GM18502 (cell line): Measurements from ENCODE around the gene CREB3L2.
A peak's percentile ranks its signal among the peaks of the same experiment; 100 is the strongest.
"Not testable (repeated sequence)": the region's sequence is repeated elsewhere in the genome, so short reads cannot be mapped to it uniquely, and the experiment has no call there.

Experiments used
- ATAC-seq: cut with Tn5 transposase; IDR thresholded peaks from one replicate; pipeline ENCODE4 v1.9.1; 2021; ENCODE audit warnings: mild to moderate bottlenecking; ENCODE audit not compliant: unreplicated experiment, poor library complexity

The CREB3L2 gene

DNA sequence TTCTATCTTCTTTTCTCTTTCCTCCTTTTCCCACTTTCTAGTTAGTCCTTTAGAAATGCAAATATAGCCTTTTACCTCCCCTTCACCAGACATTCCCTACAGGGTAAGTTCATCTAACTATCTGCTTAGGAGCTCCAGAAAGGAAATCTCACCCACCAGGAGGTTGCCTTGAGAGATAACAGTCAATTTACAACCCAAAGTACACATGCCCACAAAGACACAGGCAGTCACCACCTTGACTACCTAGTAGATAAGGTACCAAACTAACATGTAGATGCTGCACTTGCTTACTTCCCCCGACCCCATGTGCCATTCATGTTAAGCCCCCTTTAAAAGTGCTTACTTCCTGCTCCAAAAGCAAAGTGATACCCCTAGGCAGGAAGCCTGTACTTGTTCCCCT, 12.8 kb upstream of the CREB3L2 start:
- ATAC-seq = no peak

DNA sequence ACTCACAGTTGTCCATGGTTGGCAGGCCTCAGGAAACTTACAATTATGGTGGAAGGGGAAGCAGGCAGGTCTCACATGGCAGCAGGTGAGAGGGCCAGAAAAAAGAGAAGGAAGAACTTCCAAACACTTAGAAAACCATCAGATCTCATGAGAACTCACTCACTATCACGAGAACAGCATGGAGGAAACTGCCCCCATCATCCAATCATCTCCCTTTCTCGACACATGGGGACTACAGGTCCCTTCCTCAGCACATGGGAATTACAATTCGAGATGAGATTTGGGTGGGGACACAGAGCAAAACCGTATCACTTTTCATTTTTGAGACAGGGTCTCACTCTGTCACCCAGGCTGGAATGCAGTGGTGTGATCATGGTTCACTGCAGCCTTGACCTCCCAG, 12.3 kb upstream of the CREB3L2 start:
- ATAC-seq = not testable (repeated sequence)

DNA sequence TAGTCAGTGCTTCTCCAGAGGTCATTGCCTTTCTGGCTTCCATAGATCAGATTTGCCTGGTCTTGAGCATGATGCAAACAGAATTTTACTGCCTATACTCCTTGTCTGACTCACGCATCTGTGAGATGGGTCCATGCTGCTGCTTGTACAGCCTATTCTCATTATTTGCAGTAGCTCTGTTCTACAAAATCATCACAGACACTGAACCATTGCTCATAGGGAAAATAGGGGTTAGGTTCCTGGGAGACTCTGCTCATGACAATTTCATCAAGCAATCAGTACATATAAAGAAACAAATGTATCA, 7.4 kb upstream of the CREB3L2 start:
- no peak for ATAC-seq

DNA sequence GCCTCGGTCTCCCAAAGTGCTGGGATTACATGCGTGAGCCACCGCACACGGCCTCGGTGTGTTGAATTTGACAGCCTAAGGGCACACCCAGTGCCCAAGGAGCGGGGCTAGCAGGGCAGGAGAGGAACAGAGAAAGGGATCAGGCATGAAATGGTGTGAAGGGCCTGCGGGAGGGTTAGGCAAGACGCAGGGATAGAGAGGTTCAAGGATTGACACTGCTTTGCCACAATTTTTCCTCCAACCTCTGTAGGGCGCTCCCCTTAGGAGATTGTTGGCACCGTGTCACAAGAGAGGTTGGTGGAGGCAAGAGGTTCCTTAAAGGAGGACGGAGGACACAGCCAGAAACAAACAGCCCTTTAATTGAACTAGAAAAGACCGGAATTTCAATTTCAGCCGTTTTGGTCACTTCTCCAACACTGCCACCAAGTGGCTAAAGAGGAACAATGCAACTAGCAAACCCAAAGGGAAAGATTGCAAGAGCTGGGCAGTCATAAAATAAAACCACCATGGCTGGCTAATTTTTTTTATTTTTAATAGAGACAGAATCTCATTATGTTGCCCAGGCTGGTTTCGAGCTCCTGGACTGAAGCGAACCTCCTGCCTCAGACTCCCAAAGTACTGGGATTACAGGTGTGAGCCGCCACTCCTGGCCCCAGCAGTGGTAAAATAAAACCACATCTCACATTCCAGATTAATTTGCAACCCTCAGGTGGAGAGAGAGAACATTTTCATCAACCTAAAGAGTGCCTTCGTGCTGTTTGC, 6.9 kb upstream of the CREB3L2 start:
- peak; percentile 69 for ATAC-seq

DNA sequence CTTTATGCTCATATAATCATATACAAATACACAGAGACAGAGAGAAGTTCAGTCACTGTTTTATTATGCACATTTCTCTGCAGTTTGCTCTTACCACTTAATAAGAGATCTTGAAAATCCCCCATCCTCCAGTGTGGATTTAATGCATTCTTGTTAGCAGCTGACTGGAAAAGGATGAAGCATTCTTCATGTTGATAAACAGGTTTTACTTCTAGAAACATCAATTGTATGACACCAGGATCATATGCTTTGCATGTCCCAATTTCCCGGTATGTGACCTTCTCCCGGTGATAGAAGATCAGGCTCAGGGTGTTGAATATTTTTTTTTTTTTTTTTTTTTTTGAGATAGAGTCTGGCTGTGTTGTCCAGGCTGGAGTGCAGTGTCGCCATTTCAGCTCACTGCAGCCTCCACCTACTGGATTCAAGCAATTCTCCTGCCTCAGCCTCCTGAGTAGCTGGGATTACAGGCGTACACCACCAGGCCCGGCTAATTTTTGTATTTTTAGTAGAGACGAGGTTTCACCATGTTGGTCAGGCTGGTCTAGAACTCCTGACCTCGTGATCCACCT, 6.2 kb upstream of the CREB3L2 start:
- no peak for ATAC-seq

DNA sequence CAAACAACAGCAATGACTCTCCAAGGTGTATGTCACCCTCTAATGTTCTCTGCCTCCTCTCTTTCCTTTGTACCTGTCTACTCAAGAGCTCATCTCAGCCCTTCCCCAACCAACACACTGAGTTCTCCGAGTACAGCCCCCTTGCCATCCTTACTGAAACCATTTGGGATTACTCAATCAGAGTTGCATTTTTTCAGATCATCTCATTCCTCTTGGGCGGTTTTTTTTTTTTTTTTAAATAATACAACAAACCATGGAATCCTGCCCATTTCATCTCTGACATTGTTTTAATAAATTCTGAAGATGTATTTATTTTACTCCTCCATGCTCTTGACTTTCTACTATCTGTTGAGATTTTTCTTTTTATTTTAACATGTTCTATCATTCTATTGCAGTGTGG, 4.2 kb upstream of the CREB3L2 start:
- ATAC-seq = no peak

DNA sequence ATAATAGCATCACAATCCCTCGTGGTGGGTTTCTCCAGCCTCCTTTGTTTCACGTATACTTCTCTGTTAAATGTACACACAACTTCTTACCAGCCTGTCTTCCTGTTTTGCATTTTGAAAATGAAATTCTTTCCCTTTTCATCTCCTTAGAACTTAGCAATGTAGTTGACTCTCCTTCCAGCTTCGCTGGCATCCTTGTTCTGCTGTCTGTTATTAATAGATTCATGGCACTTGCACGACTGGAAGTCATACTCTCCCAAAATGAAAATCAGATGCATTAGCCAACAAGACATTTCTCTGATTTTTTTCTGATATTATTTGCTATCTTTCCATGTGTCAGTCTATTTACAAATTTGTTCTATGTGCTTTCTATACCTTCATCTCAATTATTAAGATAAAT, 3.0 kb upstream of the CREB3L2 start:
- no peak for ATAC-seq

DNA sequence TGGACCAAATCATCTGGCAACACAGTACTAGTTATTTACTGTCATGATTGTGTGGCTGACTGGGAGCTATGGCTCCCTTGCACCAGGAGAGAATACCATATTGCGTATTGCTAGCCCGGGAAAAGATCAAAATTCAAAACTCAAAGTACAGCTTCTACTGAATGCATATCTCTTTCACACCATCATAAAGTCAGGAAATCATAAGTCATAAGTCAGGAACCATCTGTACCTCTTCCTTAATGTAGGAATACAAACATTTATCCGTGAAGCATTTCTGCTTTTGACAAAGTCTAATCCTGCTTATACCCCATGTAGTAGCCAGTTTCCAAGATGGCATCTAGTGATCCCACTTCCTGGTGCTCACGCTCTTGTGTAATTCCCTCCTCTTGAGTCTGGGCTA, 2.2 kb upstream of the CREB3L2 start:
- no peak for ATAC-seq

DNA sequence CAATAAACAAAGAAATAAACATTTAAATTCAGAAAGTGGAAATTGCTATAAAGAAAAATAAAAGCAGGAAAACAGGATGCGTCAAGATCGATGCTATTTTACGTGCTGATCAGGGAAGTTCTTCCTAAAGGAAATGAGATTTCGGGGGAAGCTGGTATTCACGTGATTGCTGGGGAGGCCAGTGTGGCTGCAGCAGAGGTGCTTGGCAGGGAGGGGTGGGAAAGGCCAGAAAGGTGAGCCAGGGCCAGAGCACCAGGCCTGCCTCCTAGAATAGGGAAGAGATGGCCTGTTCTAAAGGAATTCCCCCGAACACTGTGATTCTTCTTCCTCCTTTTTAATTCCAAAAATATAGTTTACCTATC, 923 bp upstream of the CREB3L2 start:
- no peak for ATAC-seq

DNA sequence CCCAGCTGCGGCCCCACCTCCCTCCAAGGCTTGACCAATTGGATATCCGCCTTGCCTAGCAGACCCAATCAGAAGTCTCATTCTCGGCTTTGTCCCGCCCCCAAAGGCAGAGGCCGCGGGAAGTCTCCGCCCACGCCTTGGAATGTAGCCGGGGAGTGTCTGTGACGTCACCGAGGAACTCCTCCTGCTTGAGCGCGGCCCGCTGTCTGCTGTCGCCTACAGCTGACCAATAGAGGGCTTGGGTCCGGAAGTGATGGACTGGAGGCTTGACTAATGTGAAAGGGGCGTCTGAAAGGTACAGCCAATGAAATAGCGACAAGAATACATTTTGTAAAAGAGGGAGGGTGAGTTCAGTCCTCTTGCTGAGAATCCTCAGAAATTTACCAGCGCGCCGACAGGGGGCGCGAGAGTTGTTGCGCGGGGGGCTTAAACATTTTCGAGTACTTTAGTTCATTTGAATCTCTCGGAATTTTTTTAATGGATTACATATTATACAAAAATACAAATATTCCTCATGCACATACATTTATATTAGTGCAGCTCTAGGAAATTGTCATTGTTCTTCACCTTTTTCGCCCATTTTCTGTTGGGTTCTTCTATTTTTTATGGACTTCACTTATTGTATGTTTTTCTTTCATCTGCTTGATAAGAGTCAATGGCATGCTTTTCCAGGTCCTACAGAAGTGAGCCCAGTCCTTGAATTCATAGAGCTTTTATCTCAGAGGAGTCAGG, 376 bp upstream of the CREB3L2 start:
- ATAC-seq = peak; percentile 95

DNA sequence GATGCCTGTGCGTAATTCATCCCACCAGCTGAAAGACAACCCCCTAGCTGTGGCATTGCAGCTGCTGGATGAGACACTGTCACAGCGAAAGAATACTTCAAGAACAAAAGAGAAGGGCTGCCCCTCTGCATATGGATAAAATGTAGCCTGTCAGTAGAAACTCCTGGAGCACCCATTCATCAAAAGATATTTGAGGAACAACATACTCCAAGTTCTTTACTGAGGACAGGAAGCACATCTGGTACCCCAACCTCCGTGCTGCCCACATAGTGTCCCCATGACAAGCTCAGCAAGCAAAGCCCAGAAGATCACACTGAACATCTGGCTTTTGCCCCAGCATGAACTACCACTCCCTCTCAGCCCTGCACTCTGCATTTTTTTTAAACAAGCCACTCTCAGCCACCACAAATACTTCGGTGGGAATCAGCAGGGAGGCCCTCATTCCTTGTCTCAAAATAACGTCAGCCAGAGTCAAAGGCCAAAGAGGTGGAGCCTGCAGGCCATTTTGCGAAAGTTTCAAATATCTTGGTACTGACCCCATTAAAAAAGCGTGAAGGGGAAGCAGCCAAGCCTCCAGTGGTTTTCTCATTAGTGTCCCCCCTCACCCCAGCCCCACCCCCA, 1.7 kb downstream of the CREB3L2 start:
- no peak for ATAC-seq

DNA sequence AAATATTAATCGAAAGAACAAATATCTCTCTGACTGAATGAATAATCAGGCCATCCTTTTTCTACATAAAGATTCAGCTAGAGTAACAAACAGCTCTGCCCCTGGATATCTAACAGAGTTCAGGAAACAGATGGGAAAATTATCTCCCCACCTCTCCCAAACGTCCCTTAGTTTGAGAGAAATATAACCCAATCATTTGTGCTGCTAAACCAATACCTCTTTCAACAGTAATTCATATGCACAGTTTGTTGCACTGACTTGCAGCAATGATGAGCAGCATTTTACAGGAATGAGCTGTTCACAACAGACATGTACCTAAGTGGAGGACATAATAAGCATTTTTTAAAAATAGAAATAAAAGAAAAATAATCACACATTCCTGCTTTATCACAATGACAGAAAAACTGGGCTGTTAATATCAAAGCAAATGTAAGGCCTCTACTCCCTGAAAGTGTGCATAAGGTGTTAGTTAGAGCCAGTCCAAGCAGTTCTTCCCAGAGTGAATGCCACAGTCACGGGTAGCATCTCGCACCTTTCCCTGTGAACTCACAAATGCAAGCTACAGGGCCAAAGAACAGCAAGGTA, 2.3 kb downstream of the CREB3L2 start:
- ATAC-seq = no peak

DNA sequence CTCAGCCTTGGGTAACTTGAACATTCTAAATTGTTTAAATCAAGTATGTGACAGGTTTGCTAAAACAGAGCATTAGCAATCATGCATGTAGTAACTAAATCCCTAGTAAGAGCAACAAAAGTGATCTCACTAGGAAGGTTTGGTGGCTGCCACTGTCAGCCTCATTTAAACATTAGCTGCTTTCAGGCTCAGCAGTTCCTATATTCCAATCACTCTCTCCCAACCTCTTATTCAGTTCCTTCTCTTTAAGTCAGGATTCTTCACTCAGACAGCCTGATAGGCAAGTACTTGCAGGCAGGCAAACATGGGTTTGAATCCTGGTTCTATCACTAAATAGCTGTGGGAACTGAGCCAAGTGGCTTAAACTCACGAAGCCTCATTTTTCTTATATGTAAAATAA, 3.6 kb downstream of the CREB3L2 start:
- ATAC-seq = no peak

DNA sequence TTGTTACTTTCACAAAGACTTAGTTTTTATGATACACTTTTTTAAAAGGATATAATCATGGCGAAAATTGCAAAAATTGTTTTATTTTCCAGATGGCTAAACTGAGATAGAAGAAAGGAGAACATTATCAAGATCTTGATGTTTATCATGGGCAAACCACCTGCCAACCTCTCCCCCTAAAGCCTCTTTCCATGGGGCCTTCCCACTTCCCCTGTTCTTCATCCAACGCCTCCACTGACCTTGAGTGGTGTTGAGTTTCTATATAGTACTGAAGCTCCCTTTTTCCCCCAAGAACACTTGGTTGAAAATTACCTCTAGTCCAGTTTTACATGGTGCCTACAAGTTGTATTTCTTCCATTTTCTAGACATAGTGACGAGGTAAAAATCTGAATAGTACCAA, 5.0 kb downstream of the CREB3L2 start:
- ATAC-seq = no peak

DNA sequence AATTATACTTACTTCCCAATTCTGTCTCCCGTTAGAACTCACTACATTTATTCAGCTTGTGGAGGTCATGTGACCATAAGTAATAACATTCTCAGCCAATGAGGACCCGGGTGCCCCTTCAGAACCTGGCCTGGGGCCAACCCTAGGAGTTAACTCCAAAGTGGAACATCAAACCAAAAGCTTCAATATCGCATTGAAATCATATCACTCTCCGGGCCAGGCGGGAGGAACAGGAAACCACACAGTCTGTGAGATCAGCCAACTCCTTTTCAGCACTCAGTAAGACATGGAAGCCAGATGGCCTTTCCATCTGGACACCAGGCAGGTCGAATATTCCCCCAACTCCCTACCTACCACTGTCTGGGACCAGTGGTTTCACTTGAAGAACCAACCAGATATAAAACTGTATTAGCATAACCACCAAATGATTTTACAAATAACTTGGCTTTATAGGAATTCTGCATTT, 5.5 kb downstream of the CREB3L2 start:
- ATAC-seq = no peak

DNA sequence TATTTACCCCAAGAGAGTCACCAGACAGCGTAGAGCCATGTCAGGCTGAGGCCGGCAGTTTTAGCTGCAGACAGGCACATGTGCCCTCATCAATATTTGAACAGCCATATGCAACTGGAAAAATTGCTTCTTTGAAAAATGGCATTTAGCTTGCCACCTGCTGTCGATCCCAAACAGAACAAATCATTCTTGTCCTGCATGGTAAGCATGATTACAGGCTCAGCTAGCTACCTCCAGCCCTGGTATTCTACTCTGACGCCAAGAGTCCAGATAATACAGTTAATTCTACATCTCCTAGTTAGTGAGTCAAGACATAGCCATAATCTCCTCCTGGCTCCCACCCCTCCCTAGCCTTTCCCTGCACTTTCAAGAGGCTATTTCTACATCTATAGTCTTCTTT, 7.7 kb downstream of the CREB3L2 start:
- ATAC-seq = no peak

DNA sequence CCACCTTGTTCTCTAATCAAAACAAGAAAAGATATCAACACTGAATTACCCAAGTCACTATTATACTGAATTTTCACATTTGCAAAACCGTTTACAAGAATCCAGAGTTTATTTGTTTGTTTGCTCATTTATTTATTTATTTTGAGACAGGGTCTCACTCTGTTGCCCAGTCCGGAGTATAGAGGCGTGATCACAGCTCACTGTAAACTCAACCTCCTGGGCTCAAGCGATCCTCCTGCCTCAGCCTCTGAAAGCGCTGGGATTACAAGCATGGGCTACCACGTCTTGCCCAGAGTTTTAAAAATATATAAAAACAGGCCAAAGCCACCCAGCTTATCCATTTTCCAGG, 8.5 kb downstream of the CREB3L2 start:
- no peak for ATAC-seq

DNA sequence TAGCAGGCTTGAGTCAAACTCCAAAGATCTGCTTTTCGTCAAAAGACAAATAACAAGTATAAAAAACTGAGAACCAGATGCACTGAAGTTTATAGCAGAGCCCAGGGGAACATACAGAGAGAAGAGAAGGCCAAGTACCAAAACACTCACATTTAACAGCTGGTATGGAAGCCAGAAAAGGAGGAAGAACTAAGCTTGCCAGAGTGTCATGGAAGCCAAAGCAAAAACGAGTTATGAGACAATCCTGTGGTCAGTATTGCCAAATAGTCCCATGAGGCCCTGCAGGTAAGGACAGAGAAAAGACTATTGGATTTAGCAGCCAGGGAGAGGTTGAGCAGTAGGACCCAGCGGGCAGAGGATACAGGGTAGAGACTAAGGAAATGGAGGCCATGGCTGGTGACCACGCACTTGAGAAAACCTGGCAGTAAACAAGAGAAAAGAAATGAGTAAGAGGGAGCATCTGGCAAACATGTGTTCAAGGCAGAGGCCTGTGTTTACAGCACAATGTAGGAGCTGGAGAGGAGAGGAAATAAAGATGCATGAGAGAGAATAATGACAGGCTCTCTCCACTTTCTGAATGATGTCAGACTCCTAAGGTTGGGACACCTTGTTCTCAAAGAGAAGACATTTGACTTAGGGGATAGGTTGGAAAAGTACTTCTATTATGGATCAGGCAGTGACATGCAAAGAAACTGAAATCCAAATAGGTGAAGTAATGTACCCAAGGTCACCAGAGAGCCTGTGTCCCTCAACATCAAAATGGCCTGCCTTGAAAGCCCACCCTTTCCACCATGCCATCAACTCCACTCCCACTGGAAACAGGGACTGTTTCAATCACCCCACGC, 9.1 kb downstream of the CREB3L2 start:
- peak; percentile 55 for ATAC-seq

DNA sequence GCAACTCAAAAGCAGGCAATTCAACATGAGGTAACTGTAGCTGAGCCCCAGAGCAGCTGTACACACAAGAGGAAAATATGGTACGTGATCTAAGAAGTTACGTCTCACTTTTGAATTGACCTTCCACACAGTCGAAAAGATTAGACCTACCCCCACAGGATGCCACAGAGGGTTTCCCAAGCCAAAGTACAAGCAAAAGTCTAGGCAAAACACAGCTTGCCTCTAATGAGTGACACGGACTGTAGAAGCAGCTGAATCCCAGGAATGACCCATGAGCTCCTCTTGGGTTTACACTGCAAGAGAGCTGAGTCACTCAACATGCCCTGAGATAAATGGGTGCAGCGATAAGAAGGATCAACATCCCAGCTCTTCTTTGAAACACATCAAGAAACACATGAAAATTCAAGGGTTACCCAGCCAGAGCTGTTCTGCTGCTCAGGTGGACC, 9.8 kb downstream of the CREB3L2 start:
- ATAC-seq = no peak

DNA sequence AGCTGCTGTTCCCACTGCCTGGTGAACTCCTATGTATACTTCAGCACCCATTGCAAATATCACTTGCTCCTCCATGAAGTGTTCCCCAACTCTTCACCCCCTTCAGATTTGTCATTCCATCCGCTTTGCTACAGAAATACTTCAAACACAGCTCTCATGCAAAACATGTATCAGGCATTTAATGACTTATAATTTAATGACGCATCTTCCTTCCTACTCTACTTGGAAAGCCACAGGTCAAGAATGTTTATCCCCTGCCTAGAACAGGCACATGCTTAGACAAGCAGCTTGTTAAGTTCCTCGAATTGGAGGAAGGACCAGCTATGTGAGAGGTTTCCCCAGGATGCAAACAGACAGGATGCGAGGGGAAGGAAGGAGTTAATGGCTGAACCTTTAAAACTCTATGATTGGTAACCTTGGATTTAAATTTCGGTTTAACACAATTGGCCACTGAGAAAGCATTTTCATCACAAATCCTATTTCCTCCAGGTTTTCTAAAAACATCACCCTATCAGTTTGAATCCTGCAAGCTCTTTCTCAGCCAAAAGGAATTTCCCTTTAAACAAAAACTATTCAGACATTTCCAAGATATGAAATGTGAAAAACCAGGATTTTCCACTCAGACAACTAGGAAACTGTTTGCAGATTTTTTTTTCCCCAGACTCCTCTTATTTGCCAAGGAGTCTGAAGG, 11.5 kb downstream of the CREB3L2 start:
- no peak for ATAC-seq
